Testis (tissue), 3 donors: Measurements from ENCODE around the gene MCL1. TPM values are rescaled to one million over a fixed set of nuclear protein-coding genes. Genes with fewer than 3 reads are reported as not detected.
A peak's percentile ranks its signal among the peaks of the same experiment; 100 is the strongest.
"Not testable (repeated sequence)": the region's sequence is repeated elsewhere in the genome, so short reads cannot be mapped to it uniquely, and the experiment has no call there.

Source experiments
- DNase-seq: peaks from one replicate; pipeline ENCODE4 v3.0.0-alpha.2; 2019
- H3K27ac ChIP-seq, 2 donors: fragments of 200-600 bp; sonication (generic); one replicate each; pipeline ENCODE4 v1.5.1; 2019
- H3K27me3 ChIP-seq: fragments of 200-600 bp; sonication (generic); one replicate; pipeline ENCODE4 v1.5.1; 2019
- H3K36me3 ChIP-seq: fragments of 200-600 bp; sonication (generic); one replicate; pipeline ENCODE4 v1.5.1; 2017; ENCODE audit warnings: low read depth; ENCODE audit errors: missing control alignments
- H3K4me1 ChIP-seq: fragments of 200-600 bp; sonication (generic); one replicate; pipeline ENCODE4 v1.5.1; 2019
- H3K4me3 ChIP-seq, 2 donors: fragments of 200-600 bp; sonication (generic); one replicate each; pipeline ENCODE4 v1.5.1; 2017 to 2019
- H3K9me3 ChIP-seq: fragments of 200-600 bp; sonication (generic); one replicate; pipeline ENCODE4 v1.5.1; 2017
- POLR2A ChIP-seq: fragments of 450-650 bp; IDR thresholded peaks from one replicate; pipeline ENCODE4 v1.6.1; 2017; ENCODE audit warnings: antibody characterized with exemption, mild to moderate bottlenecking, moderate library complexity
- WGBS, 2 donors: methylation state at CpG; one replicate each; pipeline ENCODE4 v1.1.5; 2018; 5-methylcytosine and 5-hydroxymethylcytosine counted together
- intact Hi-C: fragments of 100-400 bp; cut with DNase I; formaldehyde crosslinking; loops from one replicate; pipeline ENCODE4 v1.15.1; 2023; ENCODE audit warnings: low total_unique reads
- polyA plus RNA-seq: library from polyadenylated mRNA; stranded (reverse); fragments of 350-450 nt; fragmentation: Illumina TruSeq; extraction: RNeasy Lipid Tissue Mini Kit (QIAGEN cat#74804); gene quantifications from one replicate; pipeline ENCODE4 v1.2.3, GENCODE V29; 2014; ENCODE audit warnings: low read depth, low replicate concordance; ENCODE audit not compliant: insufficient read depth
- total RNA-seq, 2 donors: library from RNA; depleted of rRNA; stranded (reverse); fragments of >200 nt; gene quantifications; one replicate each; pipeline ENCODE4 v1.2.3, GENCODE V29; 2016
- TF ChIP-seq, protein P1 (sequence below), 3 experiments: fragments of 450-650 bp in 2 of 3; fragments of 200-600 bp in 1 of 3; sonication (generic) in 1 of 3; IDR thresholded peaks; one replicate each; pipeline ENCODE4 v1.5.1; 2016 to 2019; ENCODE audit warnings: antibody characterized with exemption in 3 of 3, mild to moderate bottlenecking in 2 of 3, moderate library complexity in 1 of 3

Gene MCL1
- total and polyA plus RNA-seq, 3 donors from 2014 or later, result 94.1 to 112 (median 111) TPM

DNA sequence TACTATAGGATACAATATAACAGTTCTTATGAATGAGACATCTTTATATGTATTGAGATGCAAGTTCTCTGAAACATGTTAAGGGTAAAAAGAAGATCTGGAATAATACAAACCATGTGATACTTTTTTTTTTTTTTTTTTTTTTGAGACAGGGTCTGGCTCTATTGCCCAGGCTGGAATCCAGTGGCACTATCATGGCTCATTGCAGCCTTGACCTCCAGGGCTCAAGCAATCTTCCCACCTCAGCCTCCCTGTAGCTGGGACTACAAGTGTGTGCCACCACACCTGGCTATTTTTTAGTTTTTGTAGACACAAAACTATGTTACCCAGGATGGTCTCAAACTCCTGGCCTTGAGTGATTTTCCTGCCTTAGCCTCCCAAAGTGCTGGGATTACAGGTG lies 22.1 kb upstream of the MCL1 start:
- peaks cover 11% of the 10 kb centered on the region for H3K4me1 ChIP-seq
- DNase-seq, result no peak
- no peak overlapping the region for H3K4me3 ChIP-seq
- no peaks in the 10 kb centered on the region for H3K36me3 ChIP-seq
- H3K9me3 ChIP-seq, result no peaks in the 10 kb centered on the region
- no peak overlapping the region for H3K27ac ChIP-seq
- intact Hi-C loops, result no loop called here
- TF ChIP-seq, protein P1, sequence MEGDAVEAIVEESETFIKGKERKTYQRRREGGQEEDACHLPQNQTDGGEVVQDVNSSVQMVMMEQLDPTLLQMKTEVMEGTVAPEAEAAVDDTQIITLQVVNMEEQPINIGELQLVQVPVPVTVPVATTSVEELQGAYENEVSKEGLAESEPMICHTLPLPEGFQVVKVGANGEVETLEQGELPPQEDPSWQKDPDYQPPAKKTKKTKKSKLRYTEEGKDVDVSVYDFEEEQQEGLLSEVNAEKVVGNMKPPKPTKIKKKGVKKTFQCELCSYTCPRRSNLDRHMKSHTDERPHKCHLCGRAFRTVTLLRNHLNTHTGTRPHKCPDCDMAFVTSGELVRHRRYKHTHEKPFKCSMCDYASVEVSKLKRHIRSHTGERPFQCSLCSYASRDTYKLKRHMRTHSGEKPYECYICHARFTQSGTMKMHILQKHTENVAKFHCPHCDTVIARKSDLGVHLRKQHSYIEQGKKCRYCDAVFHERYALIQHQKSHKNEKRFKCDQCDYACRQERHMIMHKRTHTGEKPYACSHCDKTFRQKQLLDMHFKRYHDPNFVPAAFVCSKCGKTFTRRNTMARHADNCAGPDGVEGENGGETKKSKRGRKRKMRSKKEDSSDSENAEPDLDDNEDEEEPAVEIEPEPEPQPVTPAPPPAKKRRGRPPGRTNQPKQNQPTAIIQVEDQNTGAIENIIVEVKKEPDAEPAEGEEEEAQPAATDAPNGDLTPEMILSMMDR (IDR thresholded peaks at IDR 0.05), result no peak
- no peak for TF ChIP-seq POLR2A
- no peaks in the 10 kb centered on the region for H3K27me3 ChIP-seq

DNA sequence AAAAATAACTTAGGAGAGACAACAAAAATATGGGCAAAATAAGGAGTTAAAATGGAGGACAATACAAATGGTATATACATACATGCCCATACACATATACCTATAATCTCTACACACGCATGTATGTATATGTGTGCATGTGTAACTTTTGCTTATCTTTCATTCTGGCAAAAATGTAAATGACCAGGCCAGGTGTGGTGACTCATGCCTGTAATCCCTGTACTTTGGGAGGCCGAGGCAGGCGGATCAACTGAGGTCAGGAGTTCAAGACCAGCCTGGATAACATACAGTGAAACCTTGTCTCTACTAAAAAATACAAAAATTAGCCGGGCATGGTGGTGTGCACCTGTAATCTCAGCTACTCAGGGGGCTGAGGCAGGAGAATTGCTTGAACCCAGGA lies 18.9 kb upstream of the MCL1 start:
- H3K4me1 ChIP-seq, intact Hi-C loops, H3K36me3 ChIP-seq, H3K4me3 ChIP-seq, H3K27me3 ChIP-seq, H3K9me3 ChIP-seq, H3K27ac ChIP-seq, DNase-seq: not testable (repeated sequence)
- 88 to 96% methylated on average over 4 of the region's 4 CpGs for WGBS, 2 donors

DNA sequence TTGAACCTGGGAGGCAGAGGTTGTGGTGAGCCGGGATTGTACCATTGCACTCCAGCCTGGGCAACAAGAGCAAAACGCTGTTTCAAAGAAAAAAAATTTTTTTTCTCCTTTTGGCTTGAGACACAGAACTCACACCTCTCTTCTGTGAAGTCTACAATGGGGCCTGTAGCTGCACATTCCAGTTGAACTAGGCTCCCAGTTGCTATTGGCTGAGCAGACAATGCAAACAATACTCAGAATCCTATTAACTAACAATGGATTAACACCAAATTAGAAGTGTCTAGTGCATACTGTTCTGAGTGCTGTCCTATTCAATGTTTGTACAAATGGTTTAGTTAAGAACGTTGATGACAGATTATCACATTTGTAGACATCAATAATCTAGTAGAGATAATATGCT lies 17.6 kb upstream of the MCL1 start:
- intact Hi-C loops, result no loop called here
- 82 to 83% methylated on average over 3 of the region's 3 CpGs for WGBS, 2 donors
- Histone ChIP-seq H3K36me3 (no peaks in the 10 kb centered on the region), H3K27me3 (no peaks in the 10 kb centered on the region), H3K4me3 (no peak overlapping the region), H3K27ac (no peak overlapping the region), H3K4me1 (no peaks in the 10 kb centered on the region), H3K9me3 (no peaks in the 10 kb centered on the region)
- DNase-seq, result no peak
- TF ChIP-seq, protein P1 (IDR thresholded peaks at IDR 0.05), result no peak
- no peak for TF ChIP-seq POLR2A

DNA sequence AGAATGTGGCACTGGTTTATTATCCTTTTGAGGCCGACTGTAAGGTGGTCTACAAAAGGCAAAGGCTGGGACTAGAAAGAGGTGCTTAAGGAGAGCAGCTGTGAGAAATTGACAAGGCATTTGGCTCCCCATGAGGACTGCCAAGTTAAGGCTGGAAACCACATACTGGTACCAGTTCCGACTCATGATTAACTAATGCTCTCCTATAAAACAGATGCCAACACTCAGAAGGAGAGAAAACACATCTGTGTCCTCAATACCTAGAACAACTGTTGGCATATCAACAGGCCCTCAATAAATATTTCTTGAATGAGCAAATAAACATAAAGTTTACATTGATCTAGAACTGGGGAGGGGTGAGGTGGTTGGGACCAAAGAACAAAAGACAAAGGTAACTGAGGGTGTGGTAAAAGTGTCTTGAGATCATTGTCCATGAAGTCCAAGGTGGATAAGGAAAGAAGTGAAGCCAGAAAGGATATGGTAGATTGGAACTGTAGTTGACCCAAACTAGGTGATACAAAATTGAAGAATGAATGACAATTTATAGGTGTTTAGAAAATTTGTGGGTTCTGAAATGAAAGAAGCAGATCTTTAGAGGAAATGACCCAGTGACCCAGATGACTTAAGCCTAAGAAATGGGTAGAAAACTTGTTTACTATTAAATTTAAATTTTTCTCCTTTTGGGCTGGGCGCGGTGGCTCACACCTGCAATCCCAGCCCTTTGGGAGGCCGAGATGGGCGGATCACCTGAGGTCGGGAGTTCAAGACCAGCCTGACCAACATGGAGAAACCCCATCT lies 16.9 kb upstream of the MCL1 start:
- Histone ChIP-seq H3K27me3 (no peaks in the 10 kb centered on the region), H3K9me3 (no peaks in the 10 kb centered on the region), H3K4me1 (no peaks in the 10 kb centered on the region), H3K36me3 (no peaks in the 10 kb centered on the region), H3K27ac (no peak overlapping the region), H3K4me3 (no peak overlapping the region)
- intact Hi-C loops, result no loop called here
- 82 to 93% methylated on average over 7 of the region's 7 CpGs for WGBS, 2 donors
- no peak for DNase-seq
- TF ChIP-seq, protein P1 (IDR thresholded peaks at IDR 0.05), result no peak
- no peak for TF ChIP-seq POLR2A

DNA sequence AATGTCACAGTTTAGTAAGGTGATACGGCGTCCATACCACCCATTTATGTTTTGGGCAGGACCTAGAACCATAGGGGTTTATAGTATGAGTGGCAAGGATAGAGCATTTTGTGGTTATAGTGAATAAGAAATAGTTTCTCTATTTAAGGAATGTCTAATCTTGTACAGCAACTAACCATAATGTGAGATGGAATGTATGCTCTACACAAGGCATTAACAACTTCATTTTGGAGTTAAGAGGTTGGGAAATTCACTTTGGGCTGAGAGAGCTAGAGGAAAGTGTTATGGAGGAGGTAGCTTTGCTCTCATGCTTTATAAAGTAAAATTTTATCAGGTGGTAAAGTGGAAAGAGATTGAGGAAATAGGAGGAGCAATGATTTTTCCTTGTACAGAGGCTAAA lies 3.0 kb upstream of the MCL1 start:
- no peaks in the 10 kb centered on the region for H3K9me3 ChIP-seq
- 73 to 93% methylated on average over 2 of the region's 2 CpGs for WGBS, 2 donors
- H3K4me1 ChIP-seq, result peaks cover 9% of the 10 kb centered on the region
- H3K36me3 ChIP-seq, result no peaks in the 10 kb centered on the region
- DNase-seq, result no peak
- H3K27ac ChIP-seq, result peak overlapping the region in 1 of 2 donors; percentile 55
- H3K27me3 ChIP-seq, result no peaks in the 10 kb centered on the region
- no peak overlapping the region for H3K4me3 ChIP-seq
- intact Hi-C loops, result no loop called here
- TF ChIP-seq POLR2A, result no peak
- TF ChIP-seq, protein P1 (IDR thresholded peaks at IDR 0.05), result no peak

DNA sequence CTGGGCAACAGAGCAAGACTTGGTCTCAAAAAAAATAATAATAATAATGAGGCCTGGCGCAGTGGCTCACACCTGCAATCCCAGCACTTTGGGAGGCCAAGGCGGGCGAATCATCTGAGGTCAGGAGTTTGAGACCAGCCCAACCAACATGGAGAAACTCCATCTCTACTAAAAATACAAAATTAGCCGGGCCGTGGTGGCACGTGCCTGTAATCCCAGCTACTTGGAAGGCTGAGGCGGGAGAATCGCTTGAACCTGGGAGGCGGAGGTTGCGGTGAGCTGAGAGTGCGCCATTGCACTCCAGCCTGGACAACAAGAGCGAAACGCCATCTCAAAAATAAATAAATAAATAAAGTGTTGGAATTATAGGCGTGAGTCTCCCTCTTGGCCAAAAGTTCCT lies 2.6 kb upstream of the MCL1 start:
- DNase-seq, result not testable (repeated sequence)
- WGBS, 2 donors, result 97 to 98% methylated on average over 14 of the region's 14 CpGs

DNA sequence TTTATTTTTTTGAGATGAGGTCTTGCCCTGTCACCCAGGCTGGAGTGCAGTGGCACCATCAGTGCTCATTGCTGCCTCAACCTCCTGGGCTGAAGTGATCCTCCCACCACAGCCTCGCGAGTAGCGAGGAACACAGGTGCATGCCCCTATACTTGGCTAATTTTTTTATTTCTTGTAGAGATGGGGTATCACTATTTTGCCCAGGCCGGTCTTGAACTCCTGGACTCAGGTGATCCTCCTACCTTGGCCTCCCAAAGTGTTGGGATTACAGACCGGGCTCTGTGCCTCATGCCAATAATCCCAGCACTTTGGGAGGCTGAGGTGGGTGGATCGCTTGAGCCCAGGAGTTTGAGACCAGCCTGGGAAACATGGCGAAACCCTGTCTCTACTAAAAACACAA lies 2.0 kb upstream of the MCL1 start:
- H3K9me3 ChIP-seq, intact Hi-C loops, H3K27ac ChIP-seq, H3K4me3 ChIP-seq, DNase-seq, H3K36me3 ChIP-seq, H3K4me1 ChIP-seq, H3K27me3 ChIP-seq: not testable (repeated sequence)
- WGBS, 2 donors, result 97 to 98% methylated on average over 7 of the region's 7 CpGs

More for the DNA sequence above, 2.6 kb upstream of the MCL1 start:
- H3K27ac ChIP-seq, result peak overlapping the region in 1 of 2 donors; percentile 55
- H3K4me1 ChIP-seq, intact Hi-C loops, H3K4me3 ChIP-seq, H3K9me3 ChIP-seq, H3K36me3 ChIP-seq, H3K27me3 ChIP-seq: not testable (repeated sequence)

DNA sequence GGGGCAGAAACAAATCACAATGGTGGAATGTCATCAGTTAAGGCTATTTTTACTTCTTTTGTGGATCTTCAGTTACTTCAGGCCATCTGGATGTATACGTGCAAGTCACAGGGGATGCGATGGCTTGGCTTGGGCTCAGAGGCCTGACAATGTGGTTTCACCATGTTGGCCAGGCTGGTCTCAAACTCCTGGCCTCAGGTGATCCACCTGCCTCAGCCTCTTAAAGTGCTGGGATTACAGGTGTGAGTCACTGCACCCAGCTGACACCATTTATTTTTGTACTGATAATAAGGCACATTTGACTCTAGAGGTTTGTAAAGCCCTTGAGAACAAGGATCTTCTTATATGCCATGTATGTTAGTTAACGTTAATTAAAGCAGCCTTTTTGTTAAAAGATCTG lies 1.6 kb upstream of the MCL1 start:
- H3K36me3 ChIP-seq, H3K4me3 ChIP-seq, H3K4me1 ChIP-seq, H3K27me3 ChIP-seq, H3K9me3 ChIP-seq, DNase-seq, H3K27ac ChIP-seq, intact Hi-C loops: not testable (repeated sequence)
- WGBS, 2 donors, result 79 to 90% methylated on average over 3 of the region's 3 CpGs
